Psoas muscle (tissue), 8 donors: ENCODE results near the gene ATP7A. TPM values are rescaled to one million over a fixed set of nuclear protein-coding genes. Genes with fewer than 3 reads are reported as not detected.

Experiments
- ATAC-seq, 4 donors: fragments of 200-7000 bp; cut with Tn5 transposase; one replicate each; pipeline ENCODE4 v1.9.1; 2020; ENCODE audit warnings: moderate library complexity in 3 of 4, mild to moderate bottlenecking in 2 of 4
- DNase-seq, 2 donors: peaks; one replicate each; pipeline ENCODE4 v3.0.0-alpha.2; 2020
- H3K27ac ChIP-seq: fragments of 200-600 bp; one replicate; pipeline ENCODE4 v1.8.0; 2022
- H3K27me3 ChIP-seq, 3 donors: fragments of 200-600 bp in 1 of 3; one replicate each; pipeline versions ENCODE4 v1.6.1 to v1.8.0; 2013 to 2022; ENCODE audit warnings: low read length in 2 of 3, mild to moderate bottlenecking in 2 of 3, moderate library complexity in 1 of 3; ENCODE audit not compliant: insufficient read depth in 3 of 3
- H3K36me3 ChIP-seq, 2 donors: fragments of 200-600 bp in 1 of 2; one replicate each; pipeline versions ENCODE4 v1.6.1 to v1.8.0; 2013 to 2022; ENCODE audit warnings: low read depth in 1 of 2, mild to moderate bottlenecking in 1 of 2, moderate library complexity in 1 of 2; ENCODE audit not compliant: insufficient read depth in 1 of 2
- H3K4me1 ChIP-seq: fragments of 200-600 bp; one replicate; pipeline ENCODE4 v1.8.0; 2022
- H3K4me3 ChIP-seq: fragments of 200-600 bp; one replicate; pipeline ENCODE4 v1.8.0; 2022; ENCODE audit warnings: mild to moderate bottlenecking
- H3K9me3 ChIP-seq: fragments of 200-600 bp; one replicate; pipeline ENCODE4 v1.8.0; 2022
- CTCF ChIP-seq: fragments of 200-600 bp; IDR thresholded peaks from one replicate; pipeline ENCODE4 v1.8.0; 2022; ENCODE audit warnings: antibody characterized with exemption
- WGBS, 3 donors: extraction: QIAGEN DNeasy Blood & Tissue Kit; methylation state at CpG; one replicate each; pipeline versions ENCODE4 v1.1.6 to v1.1.7; 2013; 5-methylcytosine and 5-hydroxymethylcytosine counted together
- intact Hi-C, 2 donors: fragments of 100-400 bp; cut with DNase I; formaldehyde crosslinking; loops; one replicate each; pipeline versions ENCODE4 v1.11.0 to v1.14.2; 2022
- polyA plus RNA-seq, 3 donors: library from polyadenylated mRNA; stranded (reverse); fragments of 200-250 nt; gene quantifications; one replicate each; pipeline ENCODE4 v1.2.3, GENCODE V29; 2013
- total RNA-seq, 4 donors: library from RNA; stranded (reverse); fragmentation: NEBNext Ultra II Directional in 2 of 4; extraction: Animal tissue kit (Norgen Biotek cat#: 25700) in 2 of 4; gene quantifications; one replicate each; pipeline versions ENCODE4 v1.2.1 to v1.2.4, GENCODE V29; 2021 to 2023
- donor health status: healthy with polysubstance abuse.
- donor health status: DM: no; HTN: no; CAD: no; lungs with moderate emphysema.
- donor health status: Bipolar disorder and iron deficiency.
- donor health status: healthy.
- donor health status: DM: yes; HTN: yes; CAD: no.
- donor health status: DM: no; HTN: no; CAD: no.
- donor health status: DM: no; HTN: no; CAD: no.
- donor health status: DM: yes; HTN: yes; CAD: no.

The ATP7A gene
- total and polyA plus RNA-seq, 7 donors = 0.97 to 6.0 (median 3.4) TPM

- intact Hi-C loops = loop anchor here in 1 of 2 donors (10.0 kb wide), 1 partner anchor 1750 kb away; no protein-coding TSS in a partner anchor
- Histone ChIP-seq H3K27ac (no peak overlapping the region), H3K4me3 (no peak overlapping the region), H3K27me3 (no peaks in the 10 kb centered on the region), H3K36me3 (no peaks in the 10 kb centered on the region), H3K9me3 (no peaks in the 10 kb centered on the region), H3K4me1 (no peaks in the 10 kb centered on the region)
- no peak for TF ChIP-seq CTCF
- DNase-seq = no peak
- no peak for ATAC-seq
- 80 to 91% (median 83%) methylated on average over 6 of the region's 6 CpGs for WGBS, 3 donors
Observed at GRCh38 chrX:78035061-78035460, 124.6 kb downstream of the ATP7A start.

GRCh38 chrX:78037881-78038280 is 127.4 kb downstream of the ATP7A start:
- 83 to 100% (median 97%) methylated on average over 3 of the region's 3 CpGs for WGBS, 3 donors
- Histone ChIP-seq H3K4me3 (no peak overlapping the region), H3K27ac (no peak overlapping the region), H3K9me3 (no peaks in the 10 kb centered on the region), H3K4me1 (no peaks in the 10 kb centered on the region), H3K27me3 (no peaks in the 10 kb centered on the region), H3K36me3 (peaks cover 0 to 6% of the 10 kb centered on the region in 2 donors)
- TF ChIP-seq CTCF = no peak
- intact Hi-C loops = loop anchor here in 1 of 2 donors (10.0 kb wide), 1 partner anchor 1753 kb away; no protein-coding TSS in a partner anchor
- DNase-seq = no peak
- ATAC-seq = no peak

GRCh38 chrX:78042601-78043000 is 132.1 kb downstream of the ATP7A start:
- intact Hi-C loops = no loop called here
- Histone ChIP-seq H3K4me1 (no peaks in the 10 kb centered on the region), H3K4me3 (no peak overlapping the region), H3K36me3 (peaks cover 0 to 12% of the 10 kb centered on the region in 2 donors), H3K27me3 (no peaks in the 10 kb centered on the region), H3K9me3 (no peaks in the 10 kb centered on the region), H3K27ac (no peak overlapping the region)
- ATAC-seq (no peak), DNase-seq (no peak)
- no peak for TF ChIP-seq CTCF
- WGBS, 3 donors = 93 to 100% (median 93%) methylated on average over 1 of the region's 1 CpG

GRCh38 chrX:78046362-78046761 is 135.9 kb downstream of the ATP7A start:
- H3K9me3 ChIP-seq = no peaks in the 10 kb centered on the region
- ATAC-seq (no peak), DNase-seq (no peak)
- no peaks in the 10 kb centered on the region for H3K27me3 ChIP-seq
- intact Hi-C loops = no loop called here
- H3K4me1 ChIP-seq = no peaks in the 10 kb centered on the region
- 61 to 88% (median 62%) methylated on average over 4 of the region's 4 CpGs for WGBS, 3 donors
- H3K4me3 ChIP-seq = no peak overlapping the region
- TF ChIP-seq CTCF = no peak
- H3K36me3 ChIP-seq = peaks cover 0 to 5% of the 10 kb centered on the region in 2 donors
- no peak overlapping the region for H3K27ac ChIP-seq

- ATAC-seq (no peak), DNase-seq (no peak)
- Histone ChIP-seq H3K36me3 (peaks cover 0 to 5% of the 10 kb centered on the region in 2 donors), H3K9me3 (no peaks in the 10 kb centered on the region), H3K4me3 (no peak overlapping the region), H3K27ac (no peak overlapping the region), H3K4me1 (no peaks in the 10 kb centered on the region), H3K27me3 (no peaks in the 10 kb centered on the region)
- WGBS, 3 donors = 55 to 73% (median 70%) methylated on average over 2 of the region's 2 CpGs
- TF ChIP-seq CTCF = no peak
- intact Hi-C loops = no loop called here
Observed at GRCh38 chrX:78048052-78048451, 137.6 kb downstream of the ATP7A start.
